Measurements from ENCODE around the gene ADCY5. TPM values are rescaled to one million over a fixed set of nuclear protein-coding genes. Genes with fewer than 3 reads are reported as not detected.

Gene ADCY5
- total RNA-seq (2021; ENCODE audit: unreplicated experiment) (1.4 TPM), Bru-seq, nascent RNA (percentile 29 among the genes with signal in this experiment), BruChase-seq, experiment 1, labeled RNA remaining after a 2-hour chase (percentile 28 among the genes with signal in this experiment), BruChase-seq, experiment 2, labeled RNA remaining after a 6-hour chase (percentile 29 among the genes with signal in this experiment)
- polyA plus RNA-seq (2012; ENCODE audit: insufficient read length), result 2.5 TPM
- long read RNA-seq, full-length matches to known transcripts, result 1 of 2 reads
- long read RNA-seq, partial matches to known transcripts, result 0 of 2 reads
- long read RNA-seq, other reads (novel, unspliced or antisense), result 1 of 2 reads

DNA sequence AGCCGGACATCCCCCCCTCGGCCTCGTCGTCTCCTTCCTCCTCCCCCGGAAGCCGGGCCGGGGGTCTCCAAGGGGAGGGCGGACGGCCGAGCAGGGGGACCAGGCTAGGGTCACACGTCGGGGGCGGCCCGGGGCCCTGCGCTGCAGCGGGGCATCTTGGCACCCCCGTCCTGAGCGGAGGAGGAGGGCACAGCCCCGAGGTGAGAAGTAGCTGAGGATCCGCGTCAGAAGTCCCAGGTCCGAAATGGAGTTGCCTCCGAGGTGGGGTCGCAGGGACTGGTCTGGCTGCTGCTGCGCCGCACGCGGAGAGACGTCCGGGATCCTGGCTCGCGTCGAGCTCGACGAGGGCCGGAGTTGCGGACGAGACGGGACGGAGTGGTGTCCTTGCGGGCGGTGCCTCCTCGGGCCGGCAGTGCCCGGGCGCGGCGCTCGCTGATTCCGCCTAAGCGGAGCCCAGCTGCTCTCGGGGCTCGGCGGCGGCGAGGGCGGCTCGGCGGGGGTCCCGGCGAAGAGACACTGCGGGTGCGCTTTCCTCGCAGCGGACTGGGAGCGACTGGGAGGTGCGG, at the start of gene ADCY5:
TSS of gene ADCY5 (minus strand) at position 555 of the 566 bp plus-strand sequence. CDS start at position 10, 545 bp downstream.
- no peak for DNase-seq (ENCODE audit: low read depth, low spot score)
- no peaks in the 10 kb centered on the region for H3K36me3 ChIP-seq (ENCODE audit: control insufficient read depth, insufficient read depth, low read length)
- ChIA-PET POLR2A (interaction anchor here (0.6 kb wide), 2 partner anchors 89 to 143 kb away, joined by 11 to 13 read pairs; no protein-coding TSS in a partner anchor), CTCF (interaction anchor here (0.6 to 0.7 kb wide), 4 partner anchors 36 to 505 kb away, joined by 3 to 10 read pairs (median 5); no protein-coding TSS in a partner anchor)
- no peaks in the 10 kb centered on the region; the same call in 1 of the 2 replicates for H3K4me1 ChIP-seq (ENCODE audit: control insufficient read depth, insufficient read depth, low read length)
- no TSS peak for BruUV-seq (replicated peaks)
- H3K27ac ChIP-seq (ENCODE audit: low read length), result no peak within 1 kb of the TSS
- in situ Hi-C loops (cut with HindIII; ENCODE audit: low pct_unique_long_range_greater_than_20kb, low sequenced_read_pairs) (no loop called here), intact Hi-C loops (cut with micrococcal nuclease; ENCODE audit: unreplicated experiment) (no loop called here)
- no peaks in the 10 kb centered on the region for H3K9me3 ChIP-seq (ENCODE audit: control insufficient read depth, insufficient read depth, low read depth, low read length)
- peaks cover 30% of the 10 kb centered on the region for H3K27me3 ChIP-seq (ENCODE audit: control insufficient read depth, insufficient read depth, low read length)
- H3K4me3 ChIP-seq (ENCODE audit: low read depth in 2 of 2, low read length in 2 of 2), result peak within 1 kb of the TSS; percentile 52 to 58
- TF ChIP-seq, protein P1, sequence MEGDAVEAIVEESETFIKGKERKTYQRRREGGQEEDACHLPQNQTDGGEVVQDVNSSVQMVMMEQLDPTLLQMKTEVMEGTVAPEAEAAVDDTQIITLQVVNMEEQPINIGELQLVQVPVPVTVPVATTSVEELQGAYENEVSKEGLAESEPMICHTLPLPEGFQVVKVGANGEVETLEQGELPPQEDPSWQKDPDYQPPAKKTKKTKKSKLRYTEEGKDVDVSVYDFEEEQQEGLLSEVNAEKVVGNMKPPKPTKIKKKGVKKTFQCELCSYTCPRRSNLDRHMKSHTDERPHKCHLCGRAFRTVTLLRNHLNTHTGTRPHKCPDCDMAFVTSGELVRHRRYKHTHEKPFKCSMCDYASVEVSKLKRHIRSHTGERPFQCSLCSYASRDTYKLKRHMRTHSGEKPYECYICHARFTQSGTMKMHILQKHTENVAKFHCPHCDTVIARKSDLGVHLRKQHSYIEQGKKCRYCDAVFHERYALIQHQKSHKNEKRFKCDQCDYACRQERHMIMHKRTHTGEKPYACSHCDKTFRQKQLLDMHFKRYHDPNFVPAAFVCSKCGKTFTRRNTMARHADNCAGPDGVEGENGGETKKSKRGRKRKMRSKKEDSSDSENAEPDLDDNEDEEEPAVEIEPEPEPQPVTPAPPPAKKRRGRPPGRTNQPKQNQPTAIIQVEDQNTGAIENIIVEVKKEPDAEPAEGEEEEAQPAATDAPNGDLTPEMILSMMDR (IDR thresholded peaks at IDR 0.05), result no peak
- TF ChIP-seq SIN3A (IDR thresholded peaks at IDR 0.05; ENCODE audit: borderline replicate concordance, insufficient read depth, low read depth, low read length) (no peak), POLR2AphosphoS5 (IDR thresholded peaks at IDR 0.05; ENCODE audit: low read depth, low read length) (no peak)
- ATAC-seq, result peak; percentile 50

DNA sequence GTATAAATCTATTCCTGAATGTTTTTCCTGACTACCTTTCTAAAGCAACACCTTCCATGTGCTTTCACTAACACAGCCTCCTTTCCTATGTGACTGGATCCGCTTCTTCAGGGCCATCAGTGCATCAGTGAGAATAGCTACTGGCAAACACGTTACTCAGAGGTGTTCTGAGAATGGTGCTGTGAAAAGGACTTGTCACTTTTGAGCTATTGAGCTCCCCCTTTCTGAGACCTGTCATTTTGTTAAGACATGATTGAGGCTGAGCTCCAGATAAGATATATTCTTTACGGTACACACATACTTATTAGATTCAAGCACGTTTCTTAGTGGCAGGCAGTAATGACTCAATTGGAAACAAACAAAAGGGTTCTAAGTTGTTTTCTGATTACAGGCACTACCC, 45.0 kb upstream of the ADCY5 start:
- ChIA-PET POLR2A (no interaction called here), CTCF (interaction anchor here (0.7 kb wide), 1 partner anchor 68 kb away, joined by 6 read pairs; no protein-coding TSS in a partner anchor)
- H3K4me3 ChIP-seq (ENCODE audit: low read depth in 2 of 2, low read length in 2 of 2), result no peak overlapping the region
- no TSS peak for BruUV-seq (replicated peaks)
- no peaks in the 10 kb centered on the region for H3K9me3 ChIP-seq (ENCODE audit: control insufficient read depth, insufficient read depth, low read depth, low read length)
- H3K36me3 ChIP-seq (ENCODE audit: control insufficient read depth, insufficient read depth, low read length), result peaks cover 12% of the 10 kb centered on the region; the same call in 1 of the 2 replicates
- in situ Hi-C loops (cut with HindIII; ENCODE audit: low pct_unique_long_range_greater_than_20kb, low sequenced_read_pairs) (no loop called here), intact Hi-C loops (cut with micrococcal nuclease; ENCODE audit: unreplicated experiment) (no loop called here)
- no peaks in the 10 kb centered on the region for H3K4me1 ChIP-seq (ENCODE audit: control insufficient read depth, insufficient read depth, low read length)
- TF ChIP-seq SIN3A (IDR thresholded peaks at IDR 0.05; ENCODE audit: borderline replicate concordance, insufficient read depth, low read depth, low read length) (no peak), POLR2AphosphoS5 (IDR thresholded peaks at IDR 0.05; ENCODE audit: low read depth, low read length) (no peak), TCF7L2 (IDR thresholded peaks at IDR 0.05; ENCODE audit: low read depth, low read length) (no peak)
- TF ChIP-seq, protein P2, sequence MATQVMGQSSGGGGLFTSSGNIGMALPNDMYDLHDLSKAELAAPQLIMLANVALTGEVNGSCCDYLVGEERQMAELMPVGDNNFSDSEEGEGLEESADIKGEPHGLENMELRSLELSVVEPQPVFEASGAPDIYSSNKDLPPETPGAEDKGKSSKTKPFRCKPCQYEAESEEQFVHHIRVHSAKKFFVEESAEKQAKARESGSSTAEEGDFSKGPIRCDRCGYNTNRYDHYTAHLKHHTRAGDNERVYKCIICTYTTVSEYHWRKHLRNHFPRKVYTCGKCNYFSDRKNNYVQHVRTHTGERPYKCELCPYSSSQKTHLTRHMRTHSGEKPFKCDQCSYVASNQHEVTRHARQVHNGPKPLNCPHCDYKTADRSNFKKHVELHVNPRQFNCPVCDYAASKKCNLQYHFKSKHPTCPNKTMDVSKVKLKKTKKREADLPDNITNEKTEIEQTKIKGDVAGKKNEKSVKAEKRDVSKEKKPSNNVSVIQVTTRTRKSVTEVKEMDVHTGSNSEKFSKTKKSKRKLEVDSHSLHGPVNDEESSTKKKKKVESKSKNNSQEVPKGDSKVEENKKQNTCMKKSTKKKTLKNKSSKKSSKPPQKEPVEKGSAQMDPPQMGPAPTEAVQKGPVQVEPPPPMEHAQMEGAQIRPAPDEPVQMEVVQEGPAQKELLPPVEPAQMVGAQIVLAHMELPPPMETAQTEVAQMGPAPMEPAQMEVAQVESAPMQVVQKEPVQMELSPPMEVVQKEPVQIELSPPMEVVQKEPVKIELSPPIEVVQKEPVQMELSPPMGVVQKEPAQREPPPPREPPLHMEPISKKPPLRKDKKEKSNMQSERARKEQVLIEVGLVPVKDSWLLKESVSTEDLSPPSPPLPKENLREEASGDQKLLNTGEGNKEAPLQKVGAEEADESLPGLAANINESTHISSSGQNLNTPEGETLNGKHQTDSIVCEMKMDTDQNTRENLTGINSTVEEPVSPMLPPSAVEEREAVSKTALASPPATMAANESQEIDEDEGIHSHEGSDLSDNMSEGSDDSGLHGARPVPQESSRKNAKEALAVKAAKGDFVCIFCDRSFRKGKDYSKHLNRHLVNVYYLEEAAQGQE (IDR thresholded peaks at IDR 0.05; ENCODE audit: insufficient read depth in 1 of 2, low read depth in 2 of 2, low read length in 1 of 2), result no peak
- TF ChIP-seq, protein P1 (IDR thresholded peaks at IDR 0.05), result no peak
- H3K27ac ChIP-seq (ENCODE audit: low read length), result no peak overlapping the region
- no peak for ATAC-seq
- DNase-seq (ENCODE audit: low read depth, low spot score), result no peak
- no peaks in the 10 kb centered on the region for H3K27me3 ChIP-seq (ENCODE audit: control insufficient read depth, insufficient read depth, low read length)

Measured in Panc1 (cell line).